Measurements from ENCODE around the gene SSC5D. TPM values are rescaled to one million over a fixed set of nuclear protein-coding genes. Genes with fewer than 3 reads are reported as not detected.
A peak's percentile ranks its signal among the peaks of the same experiment; 100 is the strongest.

Gene SSC5D
- total RNA-seq, 4 donors from 2014 or later, result 1.7 to 2.9 (median 2.2) TPM

DNA sequence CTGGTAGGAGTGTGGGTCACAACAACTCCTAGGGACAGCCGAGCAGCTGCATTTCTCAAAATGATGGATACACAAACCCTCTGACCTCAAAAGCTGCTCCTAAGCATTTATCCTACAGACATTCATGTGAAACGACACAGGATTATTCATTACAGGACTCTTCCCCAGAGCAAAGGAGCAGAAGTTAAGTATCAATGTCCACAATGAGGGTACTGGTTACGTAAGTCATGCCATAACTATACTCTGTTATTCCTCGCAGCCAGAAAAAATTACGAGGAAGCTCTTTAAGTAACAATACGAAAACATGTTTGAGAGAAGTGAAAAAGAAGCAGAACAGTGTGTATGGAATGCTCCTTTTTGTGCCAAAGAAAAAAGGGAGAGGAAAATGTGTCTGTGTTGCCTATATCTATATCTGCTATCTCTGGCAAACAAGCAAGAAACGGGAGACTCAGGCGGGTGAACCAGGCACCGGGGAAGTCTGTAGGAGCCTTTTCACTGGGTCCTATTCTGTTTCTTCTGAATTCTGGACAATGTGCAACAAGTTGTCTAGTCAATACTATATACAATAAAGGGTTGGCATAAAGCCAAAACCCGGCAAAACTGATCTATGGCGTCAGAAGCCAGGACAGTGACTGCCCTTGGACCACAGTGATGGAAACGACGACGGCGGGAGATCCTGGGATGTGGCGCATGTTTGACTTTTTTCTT, 28.1 kb upstream of the SSC5D start:
- peaks cover 6 to 10% of the 10 kb centered on the region in 2 donors for H3K36me3 ChIP-seq
- intact Hi-C loops (cut with DNase I), result no loop called here
- TF ChIP-seq POLR2A (IDR thresholded peaks at IDR 0.05), result no peak
- H3K9me3 ChIP-seq, result no peaks in the 10 kb centered on the region
- no peak for DNase-seq
- 47 to 49% methylated on average over 16 of the region's 16 CpGs for WGBS, 2 donors
- no peaks in the 10 kb centered on the region for H3K27me3 ChIP-seq
- H3K4me3 ChIP-seq (replicated peaks in 1 of 3), result no peak overlapping the region
- H3K4me1 ChIP-seq, result peaks cover 0 to 13% of the 10 kb centered on the region in 2 donors
- H3K27ac ChIP-seq, result no peak overlapping the region

GRCh38 chr19:55460670-55461258, 27.5 kb upstream of the SSC5D start:
- no peaks in the 10 kb centered on the region for H3K9me3 ChIP-seq
- H3K27ac ChIP-seq, result peak overlapping the region; percentile 74 to 84 (median 82)
- peak overlapping the region; percentile 80 to 97 (median 92) for H3K4me3 ChIP-seq (replicated peaks in 1 of 3)
- 11 to 18% methylated on average over 18 to 24 of the region's 24 CpGs for WGBS, 2 donors
- DNase-seq, result peak; percentile 68 to 73
- intact Hi-C loops (cut with DNase I), result no loop called here
- no peaks in the 10 kb centered on the region for H3K27me3 ChIP-seq
- peaks cover 0 to 13% of the 10 kb centered on the region in 2 donors for H3K4me1 ChIP-seq
- no peak for TF ChIP-seq CTCF (IDR thresholded peaks at IDR 0.05)
- no peak for TF ChIP-seq POLR2A (IDR thresholded peaks at IDR 0.05)
- H3K36me3 ChIP-seq, result peaks cover 0 to 4% of the 10 kb centered on the region in 2 donors

DNA sequence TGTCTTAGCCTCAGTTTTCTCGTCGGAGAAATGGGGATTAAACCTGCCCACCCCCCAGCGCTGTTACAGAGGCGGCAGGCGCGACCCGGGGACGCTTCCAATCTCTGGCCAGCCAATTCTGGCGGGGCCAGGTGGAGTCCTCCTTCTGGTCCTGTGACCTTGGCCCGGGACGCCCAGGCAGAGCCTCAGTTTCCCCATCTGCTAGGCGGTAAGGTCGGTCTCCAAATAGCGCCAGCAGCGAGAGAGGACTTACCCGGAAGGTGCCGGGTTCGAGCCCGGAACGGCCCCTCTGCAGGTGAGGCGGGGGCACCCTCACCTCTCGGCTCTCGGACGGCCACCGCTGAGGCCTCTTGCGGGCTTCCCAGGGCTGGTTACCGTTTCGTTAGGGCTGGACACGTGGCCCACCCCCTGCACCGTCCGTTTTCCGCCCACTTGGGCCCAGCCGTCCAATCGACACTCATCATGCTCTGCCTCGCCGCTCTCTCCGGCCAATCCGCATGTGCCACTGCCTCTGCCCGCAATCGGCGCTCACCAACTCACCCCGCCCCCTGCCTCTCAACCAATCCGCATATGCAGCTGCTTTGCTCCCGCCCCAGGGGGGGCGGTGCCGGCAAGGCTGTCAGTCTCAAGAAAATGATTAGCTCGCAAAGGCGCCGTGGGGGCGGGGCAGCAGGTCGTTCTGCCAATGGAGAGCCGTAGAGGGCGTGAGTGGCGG, 26.8 kb upstream of the SSC5D start, which contains the start of gene ISOC2:
Gene ISOC2, minus strand, starts transcription at position 384 of the 715 bp plus-strand sequence. CDS start 5,156 bp downstream, outside the sequence.
- 0% methylated on average over 20 to 43 of the region's 54 CpGs for WGBS, 2 donors

GRCh38 chr19:55461974-55462626, 26.1 kb upstream of the SSC5D start:
- Histone ChIP-seq H3K27me3 (no peaks in the 10 kb centered on the region), H3K4me1 (peaks cover 0 to 13% of the 10 kb centered on the region in 2 donors), H3K4me3 (replicated peaks in 1 of 3) (peak overlapping the region in 2 of 3 donors; percentile 35 to 60), H3K36me3 (no peaks in the 10 kb centered on the region), H3K9me3 (no peaks in the 10 kb centered on the region), H3K27ac (peak overlapping the region; percentile 47 to 63 (median 54))
- DNase-seq, result no peak
- intact Hi-C loops (cut with DNase I), result loop anchor here (2.0 kb wide), 1 partner anchor 41 kb away; no protein-coding TSS in a partner anchor
- TF ChIP-seq CTCF (IDR thresholded peaks at IDR 0.05), result no peak
- TF ChIP-seq POLR2A (IDR thresholded peaks at IDR 0.05), result peak in 1 of 2 donors; percentile 67
- WGBS, 2 donors, result 15 to 18% methylated on average over 15 to 27 of the region's 27 CpGs

More for the DNA sequence above, 26.8 kb upstream of the SSC5D start, which contains the start of gene ISOC2:
- DNase-seq, result peak; percentile 100
- TF ChIP-seq CTCF (IDR thresholded peaks at IDR 0.05), result no peak
- TF ChIP-seq POLR2A (IDR thresholded peaks at IDR 0.05), result peak in 1 of 2 donors; percentile 35
- intact Hi-C loops (cut with DNase I), result no loop called here
- H3K36me3 ChIP-seq, result no peaks in the 10 kb centered on the region
- no peaks in the 10 kb centered on the region for H3K27me3 ChIP-seq
- H3K4me1 ChIP-seq, result peaks cover 0 to 13% of the 10 kb centered on the region in 2 donors
- peak within 1 kb of the TSS; percentile 80 to 97 (median 92) for H3K4me3 ChIP-seq (replicated peaks in 1 of 3)
- H3K9me3 ChIP-seq, result no peaks in the 10 kb centered on the region
- H3K27ac ChIP-seq, result peak within 1 kb of the TSS; percentile 74 to 84 (median 82)

DNA sequence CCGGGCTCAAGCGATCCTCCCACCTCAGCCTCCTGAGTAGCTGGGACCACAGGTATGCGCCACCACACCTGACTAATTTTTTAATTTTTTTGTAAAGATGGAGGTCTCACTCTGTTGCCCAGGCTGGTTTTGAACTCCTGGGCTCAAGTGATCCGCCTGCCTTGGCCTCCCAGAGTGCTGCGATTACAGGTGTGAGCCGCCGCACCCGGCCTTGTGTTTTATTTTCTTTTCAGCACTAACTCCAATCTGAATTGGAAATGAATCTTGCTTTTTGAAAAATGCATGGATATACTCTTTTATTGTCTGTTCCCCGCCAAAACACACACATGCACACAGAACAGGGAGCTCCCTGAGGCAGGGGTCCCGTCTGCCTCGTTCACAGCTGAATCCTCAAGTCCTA, 25.5 kb upstream of the SSC5D start:
- no peak overlapping the region for H3K4me3 ChIP-seq (replicated peaks in 1 of 3)
- no peaks in the 10 kb centered on the region for H3K36me3 ChIP-seq
- 67 to 78% methylated on average over 11 of the region's 11 CpGs for WGBS, 2 donors
- TF ChIP-seq CTCF (IDR thresholded peaks at IDR 0.05) (no peak), POLR2A (IDR thresholded peaks at IDR 0.05) (no peak)
- H3K4me1 ChIP-seq, result peaks cover 0 to 16% of the 10 kb centered on the region in 2 donors
- no peak overlapping the region for H3K27ac ChIP-seq
- H3K9me3 ChIP-seq, result no peaks in the 10 kb centered on the region
- no peak for DNase-seq
- no peaks in the 10 kb centered on the region for H3K27me3 ChIP-seq
- intact Hi-C loops (cut with DNase I), result loop anchor here (2.0 kb wide), 1 partner anchor 40 kb away; no protein-coding TSS in a partner anchor

All from thyroid gland (tissue), 4 donors.